ENCODE data around the gene LIPI.

- no peak for TF ChIP-seq TAF1 (IDR thresholded peaks at IDR 0.05; ENCODE audit: borderline replicate concordance, low read depth, low read length)
- TF ChIP-seq POLR2A (IDR thresholded peaks at IDR 0.05; ENCODE audit: low read depth, low read length): no peak
- TF ChIP-seq POLR2AphosphoS5 (IDR thresholded peaks at IDR 0.05; ENCODE audit: low read depth, low read length): no peak
Observed at GRCh38 chr21:14114251-14114650, 96.5 kb downstream of the LIPI start.

Data from GM12892 (cell line).